Glutamatergic neuron (in vitro differentiated cells): ENCODE results near the gene PHETA1. TPM values are rescaled to one million over a fixed set of nuclear protein-coding genes. Genes with fewer than 3 reads are reported as not detected.

Experiments
- DNase-seq: peaks from one replicate; pipeline ENCODE4 v3.0.0; 2022
- H3K27ac Mint-ChIP-seq: one replicate; pipeline ENCODE4 v1.8.0; 2020; ENCODE audit warnings: mild to moderate bottlenecking, mixed read lengths, inconsistent platforms; ENCODE audit not compliant: unreplicated experiment
- H3K27me3 Mint-ChIP-seq: one replicate; pipeline ENCODE4 v1.8.0; 2020; ENCODE audit warnings: mild to moderate bottlenecking, moderate library complexity, mixed read lengths, inconsistent platforms; ENCODE audit not compliant: unreplicated experiment
- H3K36me3 Mint-ChIP-seq: one replicate; pipeline ENCODE4 v1.8.0; 2020; ENCODE audit warnings: mild to moderate bottlenecking, mixed read lengths, inconsistent platforms; ENCODE audit not compliant: unreplicated experiment
- H3K4me1 Mint-ChIP-seq: one replicate; pipeline ENCODE4 v1.8.0; 2020; ENCODE audit warnings: mild to moderate bottlenecking, low read depth, mixed read lengths, inconsistent platforms; ENCODE audit not compliant: unreplicated experiment
- H3K4me3 Mint-ChIP-seq: one replicate; pipeline ENCODE4 v1.8.0; 2020; ENCODE audit warnings: mild to moderate bottlenecking, mixed read lengths, inconsistent platforms; ENCODE audit not compliant: unreplicated experiment
- H3K9me3 Mint-ChIP-seq: one replicate; pipeline ENCODE4 v1.8.0; 2020; ENCODE audit warnings: mild to moderate bottlenecking, moderate library complexity, mixed read lengths, inconsistent platforms; ENCODE audit not compliant: unreplicated experiment
- total RNA-seq: library from RNA; stranded (reverse); fragmentation: NEBNext Ultra II Directional; extraction: Animal tissue kit (Norgen Biotek cat#: 25700); gene quantifications from one replicate; pipeline ENCODE4 v1.2.1, GENCODE V29; 2021; ENCODE audit not compliant: unreplicated experiment
- TF ChIP-seq, protein P1 (sequence below): fragments of 200-600 bp; sonication (generic); IDR thresholded peaks from one replicate; pipeline ENCODE4 v1.5.0; 2021; ENCODE audit not compliant: partially characterized antibody, unreplicated experiment

PHETA1 gene
- total RNA-seq, 1 donor from 2014 or later: 33.2 TPM

DNA sequence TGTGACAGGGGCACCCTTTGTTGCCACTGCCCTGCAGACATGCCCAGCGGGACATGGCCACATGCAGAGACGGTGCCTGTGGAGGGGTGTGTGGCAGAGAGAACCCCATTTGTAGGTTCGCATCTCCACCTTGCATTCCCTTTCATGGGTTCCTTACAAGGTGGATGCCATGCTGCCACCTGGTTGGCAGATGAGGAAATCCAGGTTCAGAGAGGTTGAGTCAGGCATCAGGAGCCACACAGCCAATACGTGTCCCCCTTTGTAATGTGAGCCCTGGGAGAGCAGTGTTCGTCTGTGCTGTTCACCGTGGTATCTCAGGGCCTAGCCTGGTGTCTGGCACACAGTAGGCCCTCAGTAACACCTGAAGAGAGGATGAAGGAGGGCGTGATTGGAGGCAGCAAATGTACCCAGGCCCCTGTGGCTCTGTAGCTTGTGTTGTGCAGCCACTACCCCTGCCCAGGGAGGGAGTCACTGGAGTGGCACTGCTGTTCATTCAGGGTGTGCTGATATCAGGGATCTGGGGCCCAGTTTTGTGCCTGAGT is 45.9 kb upstream of the PHETA1 start:
- H3K4me3 Mint-ChIP-seq: no peak overlapping the region
- TF ChIP-seq, protein P1, sequence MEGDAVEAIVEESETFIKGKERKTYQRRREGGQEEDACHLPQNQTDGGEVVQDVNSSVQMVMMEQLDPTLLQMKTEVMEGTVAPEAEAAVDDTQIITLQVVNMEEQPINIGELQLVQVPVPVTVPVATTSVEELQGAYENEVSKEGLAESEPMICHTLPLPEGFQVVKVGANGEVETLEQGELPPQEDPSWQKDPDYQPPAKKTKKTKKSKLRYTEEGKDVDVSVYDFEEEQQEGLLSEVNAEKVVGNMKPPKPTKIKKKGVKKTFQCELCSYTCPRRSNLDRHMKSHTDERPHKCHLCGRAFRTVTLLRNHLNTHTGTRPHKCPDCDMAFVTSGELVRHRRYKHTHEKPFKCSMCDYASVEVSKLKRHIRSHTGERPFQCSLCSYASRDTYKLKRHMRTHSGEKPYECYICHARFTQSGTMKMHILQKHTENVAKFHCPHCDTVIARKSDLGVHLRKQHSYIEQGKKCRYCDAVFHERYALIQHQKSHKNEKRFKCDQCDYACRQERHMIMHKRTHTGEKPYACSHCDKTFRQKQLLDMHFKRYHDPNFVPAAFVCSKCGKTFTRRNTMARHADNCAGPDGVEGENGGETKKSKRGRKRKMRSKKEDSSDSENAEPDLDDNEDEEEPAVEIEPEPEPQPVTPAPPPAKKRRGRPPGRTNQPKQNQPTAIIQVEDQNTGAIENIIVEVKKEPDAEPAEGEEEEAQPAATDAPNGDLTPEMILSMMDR: no peak
- DNase-seq: no peak
- H3K27me3 Mint-ChIP-seq: peaks cover 6% of the 10 kb centered on the region
- H3K9me3 Mint-ChIP-seq: peaks cover 4% of the 10 kb centered on the region
- no peaks in the 10 kb centered on the region for H3K36me3 Mint-ChIP-seq
- H3K27ac Mint-ChIP-seq: no peak overlapping the region
- H3K4me1 Mint-ChIP-seq: peaks cover 15% of the 10 kb centered on the region

DNA sequence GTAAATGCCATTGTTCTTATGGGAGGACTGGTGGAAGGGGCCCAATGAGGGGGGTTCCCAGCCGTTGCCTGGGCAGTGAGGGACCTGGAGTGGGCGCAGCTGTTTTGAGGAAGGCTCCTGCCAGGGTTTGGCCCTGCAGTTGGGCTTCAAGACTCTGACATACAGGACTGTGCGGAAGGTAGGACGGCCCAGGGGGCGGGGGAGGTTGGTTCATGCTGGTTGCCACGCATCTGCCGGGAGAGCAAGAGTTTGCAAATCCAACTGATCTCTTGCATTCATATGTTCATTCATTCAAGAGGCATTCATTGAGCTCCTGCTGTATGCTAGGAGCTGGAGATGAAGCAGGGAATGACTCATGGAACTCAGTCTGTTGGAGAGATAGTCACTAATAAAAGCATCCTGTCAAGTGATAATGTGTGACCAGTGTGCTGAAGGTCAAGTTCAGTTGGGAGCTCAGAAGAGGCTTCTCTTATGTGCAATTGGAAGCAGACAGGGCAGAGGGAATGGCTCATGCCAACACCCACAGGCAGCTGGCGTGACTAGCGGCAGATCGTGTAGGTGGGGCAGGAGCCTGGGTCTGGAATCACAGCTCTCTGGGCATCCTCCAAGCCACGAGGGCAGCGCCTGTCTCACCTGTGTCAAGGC is 44.7 kb upstream of the PHETA1 start:
- no peak overlapping the region for H3K27ac Mint-ChIP-seq
- no peak for DNase-seq
- no peaks in the 10 kb centered on the region for H3K36me3 Mint-ChIP-seq
- TF ChIP-seq, protein P1: no peak
- peaks cover 6% of the 10 kb centered on the region for H3K27me3 Mint-ChIP-seq
- peaks cover 4% of the 10 kb centered on the region for H3K9me3 Mint-ChIP-seq
- no peak overlapping the region for H3K4me3 Mint-ChIP-seq
- peaks cover 15% of the 10 kb centered on the region for H3K4me1 Mint-ChIP-seq

DNA sequence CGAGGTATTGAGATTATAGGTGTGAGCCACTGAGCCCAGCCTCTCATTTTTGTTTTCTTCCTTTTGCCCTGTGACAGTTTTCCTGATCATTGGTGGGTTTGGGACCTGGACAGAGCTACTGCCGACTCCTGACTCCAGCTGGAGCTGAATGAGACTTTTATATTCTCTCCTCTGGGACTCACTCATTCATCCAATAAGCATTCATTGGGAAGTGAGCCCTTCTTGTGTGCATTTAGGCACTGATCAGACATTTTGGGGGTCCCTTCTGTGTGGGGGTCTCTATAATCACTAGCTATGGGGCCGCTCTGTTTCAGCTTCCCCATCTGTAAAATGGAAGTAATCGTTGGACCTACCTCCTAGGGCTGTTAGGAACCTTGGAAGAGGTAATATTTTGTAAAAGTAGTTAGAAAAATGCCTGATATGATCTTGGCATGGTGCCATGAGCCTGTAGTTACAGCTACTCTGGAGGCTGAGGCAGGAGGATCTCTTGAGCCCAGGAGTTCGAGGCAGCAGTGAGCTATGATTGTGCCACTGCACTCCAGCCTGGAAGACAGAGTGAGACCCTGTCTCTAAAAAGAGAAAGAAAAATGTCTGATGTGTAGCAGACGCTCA is 44.0 kb upstream of the PHETA1 start:
- Mint-ChIP-seq H3K4me1 (peaks cover 17% of the 10 kb centered on the region), H3K4me3 (peak overlapping the region; percentile 28)
- TF ChIP-seq, protein P1: no peak

DNA sequence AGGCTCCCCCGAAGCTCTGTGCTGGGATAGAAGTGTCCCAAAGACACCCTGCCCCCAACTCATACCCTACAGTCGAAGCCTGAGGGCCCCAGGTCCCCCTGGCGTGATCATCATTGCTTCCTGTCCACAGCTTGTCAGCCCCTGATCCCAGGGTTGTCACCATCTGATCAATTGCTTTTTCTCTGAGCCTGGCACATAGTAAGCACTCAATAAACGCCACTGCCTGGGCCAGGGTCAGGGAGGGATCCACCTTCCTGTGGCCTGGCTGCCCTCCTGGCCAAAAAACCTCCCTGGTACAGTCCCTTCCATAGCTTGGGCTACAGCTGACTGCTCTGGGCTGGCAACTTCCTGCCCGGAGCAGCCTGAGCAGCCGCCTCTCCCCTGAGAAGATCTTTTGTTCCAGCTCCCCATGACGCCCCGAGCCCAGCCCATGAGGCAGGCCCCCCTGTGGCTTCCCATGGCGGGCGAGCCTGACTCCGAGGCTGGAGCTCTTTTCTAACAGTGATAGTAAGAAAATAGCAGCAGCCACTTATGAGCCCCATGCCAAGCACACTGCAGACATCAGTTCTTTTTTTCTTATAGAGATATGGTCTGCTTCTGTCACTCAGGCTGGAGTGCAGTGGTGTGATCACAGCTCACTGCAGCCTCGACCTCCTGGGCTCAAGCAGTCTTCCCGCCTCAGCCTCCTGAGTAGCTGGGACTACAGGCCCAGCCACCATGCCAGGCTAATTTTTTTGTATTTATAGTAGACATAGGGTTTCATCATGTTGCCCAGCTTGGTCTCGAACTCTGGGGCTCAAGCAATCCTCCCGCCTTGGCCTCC is 43.3 kb upstream of the PHETA1 start:
- peaks cover 4% of the 10 kb centered on the region for H3K9me3 Mint-ChIP-seq
- peaks cover 6% of the 10 kb centered on the region for H3K27me3 Mint-ChIP-seq
- peak overlapping the region; percentile 10 for H3K27ac Mint-ChIP-seq
- H3K4me1 Mint-ChIP-seq: peaks cover 21% of the 10 kb centered on the region
- H3K4me3 Mint-ChIP-seq: no peak overlapping the region
- DNase-seq: no peak
- no peaks in the 10 kb centered on the region for H3K36me3 Mint-ChIP-seq
- TF ChIP-seq, protein P1: no peak

More for the DNA sequence above, 44.0 kb upstream of the PHETA1 start:
- no peaks in the 10 kb centered on the region for H3K36me3 Mint-ChIP-seq
- H3K27me3 Mint-ChIP-seq: peaks cover 6% of the 10 kb centered on the region
- DNase-seq: no peak
- H3K9me3 Mint-ChIP-seq: peaks cover 4% of the 10 kb centered on the region
- H3K27ac Mint-ChIP-seq: no peak overlapping the region
